Superior temporal gyrus (tissue), 1 donor: ENCODE results near the gene SHANK2.

Experiments used
- DNase-seq: peaks from one replicate; pipeline ENCODE4 v3.0.0-alpha.2; 2016; ENCODE audit errors: extremely low spot score

Gene SHANK2

GRCh38 chr11:71252269-71252769 is at the start of gene SHANK2:
Gene SHANK2, minus strand, starts transcription at chr11:71252577. Its CDS starts 105,251 bp downstream, at chr11:71147326.
- DNase-seq: no peak

DNA sequence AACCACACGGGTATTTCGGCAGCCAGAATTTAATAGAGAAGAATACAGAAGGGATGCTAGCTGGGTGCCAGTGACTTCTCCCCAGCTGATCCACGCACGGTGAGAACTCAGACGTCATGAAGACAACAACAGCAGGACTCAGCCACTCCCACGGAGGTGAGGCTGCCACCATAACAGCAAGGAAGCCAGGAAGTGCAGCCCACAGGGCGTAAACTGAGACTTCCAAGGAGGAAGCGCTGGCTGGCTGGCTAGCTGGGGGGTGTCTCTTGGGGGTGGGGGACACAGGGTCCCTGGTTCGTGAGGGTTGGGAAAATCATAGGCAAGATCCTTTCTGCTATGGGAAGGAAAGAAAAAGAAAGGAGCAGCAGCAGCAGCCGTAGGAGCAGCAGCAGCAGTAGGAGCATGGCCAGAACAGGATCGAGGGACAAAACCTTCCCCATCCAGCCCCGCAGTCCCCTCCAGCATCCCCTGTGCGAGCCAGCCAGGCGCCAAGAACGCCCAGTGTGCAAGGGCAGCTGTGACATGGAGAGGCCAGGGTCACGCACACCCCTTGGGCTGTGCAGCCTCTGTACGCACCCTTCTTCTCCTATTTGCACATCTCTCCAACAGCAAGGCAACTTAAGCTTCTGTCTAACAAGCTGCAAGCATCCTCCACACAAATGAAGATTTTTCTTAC is 49.6 kb upstream of the SHANK2 start:
- no peak for DNase-seq

GRCh38 chr11:71301046-71301857 is 48.9 kb upstream of the SHANK2 start:
- no peak for DNase-seq

DNA sequence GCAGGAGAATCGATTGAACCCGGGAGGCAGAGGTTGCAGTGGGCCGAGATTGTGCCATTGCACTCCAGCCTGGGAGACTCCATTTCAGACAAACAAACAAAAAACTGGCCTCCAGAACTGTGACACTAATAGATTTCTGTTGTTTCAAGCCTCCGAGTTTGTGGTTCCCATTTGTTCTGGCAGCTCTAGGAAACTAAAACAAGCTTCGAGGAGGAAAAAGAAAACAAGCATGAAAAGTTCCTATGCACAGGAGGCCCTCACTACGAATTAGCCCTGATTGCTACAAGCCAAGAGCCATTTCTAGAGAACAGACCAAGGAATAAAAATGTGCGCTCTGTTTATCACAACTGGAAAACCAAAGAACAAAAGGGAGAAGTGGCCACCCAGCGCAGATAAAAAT is 47.8 kb upstream of the SHANK2 start:
- DNase-seq: no peak

DNA sequence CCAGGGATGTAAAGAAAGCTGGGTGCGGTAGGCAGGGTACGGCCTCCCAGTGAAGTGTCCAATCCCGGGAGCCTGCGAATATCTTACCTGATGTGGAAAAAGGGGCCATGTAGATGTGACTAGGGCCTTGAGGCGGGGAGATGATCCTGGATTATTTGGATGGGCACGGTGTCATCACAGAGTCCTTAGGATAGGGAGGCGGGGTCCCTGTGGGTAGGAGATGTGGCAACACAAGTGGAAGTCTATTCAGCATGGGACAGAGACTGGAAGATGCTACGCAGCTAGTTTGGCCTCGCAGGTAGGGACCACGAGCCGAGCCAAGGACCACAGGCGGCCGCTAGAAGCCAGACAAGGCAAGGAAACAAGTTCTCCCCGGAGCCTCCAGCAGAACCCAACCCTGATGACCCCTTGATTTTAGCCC is 46.4 kb upstream of the SHANK2 start:
- no peak for DNase-seq

DNA sequence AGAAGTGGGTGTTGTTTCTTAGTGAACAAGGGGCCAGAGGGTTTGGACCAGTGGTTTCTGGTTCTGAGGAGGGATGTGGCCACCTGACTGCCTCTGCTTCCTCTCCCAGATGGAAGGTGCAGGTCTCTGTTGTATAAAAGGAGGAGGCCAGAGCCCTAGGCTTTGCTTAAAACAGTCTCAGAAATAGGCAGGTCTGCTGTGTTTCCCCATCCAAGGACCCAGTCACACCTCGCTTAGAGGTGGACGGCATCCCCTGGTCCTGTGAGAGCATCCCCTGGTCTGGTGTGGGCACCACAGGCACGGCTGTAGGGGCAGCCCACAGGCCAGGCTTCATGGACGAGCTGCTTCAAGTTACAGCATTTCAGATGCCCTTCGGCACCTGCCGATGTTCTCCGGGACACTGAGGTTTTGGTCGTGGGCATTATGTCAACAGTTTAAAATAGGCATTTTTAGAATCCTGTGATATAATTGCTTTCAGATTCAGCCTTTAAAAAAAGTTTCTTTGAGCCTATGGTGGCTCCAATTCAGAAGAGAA is 45.7 kb upstream of the SHANK2 start:
- DNase-seq: no peak

DNA sequence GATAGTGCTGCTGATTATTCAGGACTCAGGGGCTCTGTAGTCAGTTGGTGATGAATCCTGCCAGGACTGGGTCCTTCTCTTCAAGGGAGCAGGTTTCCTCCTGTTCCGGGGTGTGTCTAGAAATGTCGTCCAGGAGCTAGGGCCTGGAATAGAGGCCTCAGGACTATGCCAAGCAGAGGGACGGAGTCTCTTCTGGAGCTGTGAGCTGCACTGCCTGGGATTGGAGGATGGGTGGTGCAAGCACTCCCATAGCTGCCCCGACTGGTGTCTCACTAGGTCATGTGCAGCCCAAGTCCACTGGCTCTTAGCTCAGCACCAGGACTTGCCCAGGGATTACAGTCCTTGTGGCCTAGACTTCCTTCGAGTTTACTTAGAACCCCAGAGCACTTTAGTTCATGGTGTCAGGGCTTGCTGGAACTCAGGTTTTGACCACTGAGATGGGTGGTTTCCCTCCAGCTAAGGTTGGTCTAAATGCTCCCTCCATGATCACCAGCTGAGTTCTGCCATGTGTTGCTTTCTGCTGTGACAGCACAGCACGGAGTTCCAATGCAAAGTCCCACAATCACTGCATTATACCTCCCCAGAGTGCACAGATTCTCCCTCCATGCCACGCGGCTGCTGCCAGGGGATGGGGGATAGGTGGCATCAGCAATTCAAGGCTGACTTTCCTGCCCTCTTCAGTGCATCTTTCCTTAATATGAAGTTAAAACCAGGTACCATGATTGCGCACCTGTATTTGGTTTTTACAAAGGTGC is 42.6 kb upstream of the SHANK2 start:
- DNase-seq: no peak

GRCh38 chr11:71293961-71294782 is 41.8 kb upstream of the SHANK2 start:
- no peak for DNase-seq

GRCh38 chr11:71286701-71287643 is 34.6 kb upstream of the SHANK2 start:
- peak; percentile 41 for DNase-seq

GRCh38 chr11:71285111-71285510 is 32.7 kb upstream of the SHANK2 start:
- DNase-seq: no peak

DNA sequence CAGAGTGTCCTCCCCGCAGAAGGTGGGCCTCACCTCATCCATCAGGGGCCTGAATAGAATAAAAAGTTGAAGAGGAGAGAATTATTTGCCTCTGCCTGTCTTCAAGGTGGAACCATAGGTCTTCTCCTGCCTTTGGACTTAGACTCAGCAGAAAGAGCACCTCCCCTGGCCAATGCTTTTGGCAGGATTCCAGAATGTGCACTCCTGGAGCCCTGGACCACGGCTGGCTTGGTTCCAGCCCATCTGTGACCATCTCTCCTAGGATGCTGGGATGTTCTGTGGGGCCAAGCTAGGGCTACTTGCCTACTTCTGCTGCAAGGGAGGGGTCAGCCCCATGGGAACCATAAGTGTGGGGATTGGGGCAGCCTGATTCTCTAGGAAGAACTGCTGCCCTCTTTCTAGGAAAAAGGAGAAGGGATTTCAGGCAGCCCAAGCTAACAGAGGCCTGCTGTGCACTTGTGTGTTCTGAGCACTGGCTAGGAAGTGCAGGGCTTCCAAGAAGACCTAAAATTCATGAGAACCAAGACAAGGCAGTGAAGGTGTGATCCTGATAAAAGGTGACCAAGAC is 32.2 kb upstream of the SHANK2 start:
- DNase-seq: no peak

- DNase-seq: no peak
Measured at GRCh38 chr11:71283971-71284441, 31.6 kb upstream of the SHANK2 start.

GRCh38 chr11:71282581-71283351 is 30.4 kb upstream of the SHANK2 start:
- DNase-seq: no peak

GRCh38 chr11:71281831-71282230 is 29.5 kb upstream of the SHANK2 start:
- no peak for DNase-seq

- no peak for DNase-seq
Measured at GRCh38 chr11:71281204-71281603, 28.8 kb upstream of the SHANK2 start.

- no peak for DNase-seq
Measured at GRCh38 chr11:71279916-71280645, 27.7 kb upstream of the SHANK2 start.

- no peak for DNase-seq
Measured at GRCh38 chr11:71272161-71272560, 19.8 kb upstream of the SHANK2 start.
